ENCODE measurements around the gene SREBF2.

DNA sequence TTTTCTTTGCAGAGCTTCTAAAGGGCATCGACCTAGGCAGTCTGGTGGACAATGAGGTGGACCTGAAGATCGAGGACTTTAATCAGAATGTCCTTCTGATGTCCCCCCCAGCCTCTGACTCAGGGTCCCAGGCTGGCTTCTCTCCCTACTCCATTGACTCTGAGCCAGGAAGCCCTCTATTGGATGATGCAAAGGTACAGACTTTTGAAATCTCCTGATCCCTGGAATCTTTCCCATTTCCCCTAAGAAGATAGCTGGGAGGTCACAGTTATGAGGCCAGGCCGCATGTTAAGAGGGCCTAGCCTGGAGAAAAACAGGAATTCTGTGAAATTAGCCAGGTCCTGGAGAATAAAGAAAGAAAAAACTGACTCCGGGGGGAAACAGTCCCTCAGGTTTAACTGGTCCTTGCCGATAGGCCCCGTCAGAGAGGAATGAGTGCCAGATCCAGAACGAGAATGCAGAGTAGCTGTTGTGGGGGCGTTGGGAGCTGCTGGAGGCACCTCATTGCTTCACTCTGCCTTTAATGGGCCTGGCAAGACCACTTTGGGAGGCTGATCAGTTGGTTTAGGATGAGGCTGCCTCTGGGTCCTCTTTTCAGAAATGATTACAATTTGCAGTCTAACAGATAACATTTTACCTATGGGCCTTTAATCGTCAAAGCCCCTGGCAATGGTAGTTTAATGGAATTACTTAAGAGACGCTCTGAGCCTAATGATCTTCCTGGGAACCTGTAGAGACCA, 42.8 kb downstream of the SREBF2 start:
- TF ChIP-seq POLR2AphosphoS5 (IDR thresholded peaks at IDR 0.05; ENCODE audit: low read depth, low read length) (no peak), EZH2 (IDR thresholded peaks at IDR 0.05) (no peak)
